DMS 273 treated with DMSO at 0.1 percent for 48 hours (cell line): ENCODE data around the gene ADGRG6.

Experiments
- DNase-seq: peaks from one replicate; lab custom pipeline; 2025; lab: John Stamatoyannopoulos, UW

The ADGRG6 gene

GRCh38 chr6:142291512-142291911 lies 10.3 kb upstream of the ADGRG6 start:
- no peak for DNase-seq

GRCh38 chr6:142292166-142292924 lies 9.5 kb upstream of the ADGRG6 start:
- no peak for DNase-seq

- no peak for DNase-seq
Measured at GRCh38 chr6:142293121-142293520, 8.7 kb upstream of the ADGRG6 start.

- DNase-seq: no peak
Measured at GRCh38 chr6:142294679-142295078, 7.1 kb upstream of the ADGRG6 start.

- DNase-seq: no peak
Measured at GRCh38 chr6:142296975-142297604, 4.7 kb upstream of the ADGRG6 start.

- DNase-seq: no peak
Measured at GRCh38 chr6:142297605-142297995, 4.2 kb upstream of the ADGRG6 start.

- DNase-seq: no peak
Measured at GRCh38 chr6:142297996-142298753, 3.6 kb upstream of the ADGRG6 start.

GRCh38 chr6:142300302-142300701 lies 1.5 kb upstream of the ADGRG6 start:
- DNase-seq: no peak

- DNase-seq: no peak
Measured at GRCh38 chr6:142300758-142301650, 803 bp upstream of the ADGRG6 start.

- DNase-seq: no peak
Measured at GRCh38 chr6:142302421-142303175, 791 bp downstream of the ADGRG6 start.

- no peak for DNase-seq
Measured at GRCh38 chr6:142303176-142303533, 1.3 kb downstream of the ADGRG6 start.

GRCh38 chr6:142304241-142304640 lies 2.4 kb downstream of the ADGRG6 start:
- DNase-seq: no peak

- no peak for DNase-seq
Measured at GRCh38 chr6:142306736-142307135, 4.9 kb downstream of the ADGRG6 start.

GRCh38 chr6:142307963-142308748 lies 6.3 kb downstream of the ADGRG6 start:
- no peak for DNase-seq

- DNase-seq: no peak
Measured at GRCh38 chr6:142309426-142309825, 7.6 kb downstream of the ADGRG6 start.

- DNase-seq: no peak
Measured at GRCh38 chr6:142313284-142313683, 11.5 kb downstream of the ADGRG6 start.

GRCh38 chr6:142316791-142317368 lies 15.1 kb downstream of the ADGRG6 start:
- no peak for DNase-seq

GRCh38 chr6:142318714-142319113 lies 16.9 kb downstream of the ADGRG6 start:
- DNase-seq: no peak

- DNase-seq: no peak
Measured at GRCh38 chr6:142320366-142320765, 18.6 kb downstream of the ADGRG6 start.

- no peak for DNase-seq
Measured at GRCh38 chr6:142321451-142321850, 19.6 kb downstream of the ADGRG6 start.
